ENCODE data around the gene EFCAB10.
"Not testable (repeated sequence)": the region's sequence is repeated elsewhere in the genome, so short reads cannot be mapped to it uniquely, and the experiment has no call there.

The EFCAB10 gene

GRCh38 chr7:105530546-105530945, 50.7 kb downstream of the EFCAB10 start:
- DNase-seq (ENCODE audit: low spot score) = no peak

- DNase-seq (ENCODE audit: low spot score) = no peak
Observed at GRCh38 chr7:105530126-105530525, 51.2 kb downstream of the EFCAB10 start.

- not testable (repeated sequence) for DNase-seq (ENCODE audit: low spot score)
Observed at GRCh38 chr7:105527737-105528136, 53.6 kb downstream of the EFCAB10 start.

GRCh38 chr7:105524840-105525239, 56.5 kb downstream of the EFCAB10 start:
- DNase-seq (ENCODE audit: low spot score) = no peak

- DNase-seq (ENCODE audit: low spot score) = not testable (repeated sequence)
Observed at GRCh38 chr7:105524423-105524822, 56.9 kb downstream of the EFCAB10 start.

GRCh38 chr7:105521717-105522463, 59.4 kb downstream of the EFCAB10 start, which contains the start of gene PUS7:
Gene PUS7 (minus strand): TSS chr7:105522271. CDS start chr7:105508512, 13,759 bp downstream.
- DNase-seq (ENCODE audit: low spot score) = peak; percentile 96

DNA sequence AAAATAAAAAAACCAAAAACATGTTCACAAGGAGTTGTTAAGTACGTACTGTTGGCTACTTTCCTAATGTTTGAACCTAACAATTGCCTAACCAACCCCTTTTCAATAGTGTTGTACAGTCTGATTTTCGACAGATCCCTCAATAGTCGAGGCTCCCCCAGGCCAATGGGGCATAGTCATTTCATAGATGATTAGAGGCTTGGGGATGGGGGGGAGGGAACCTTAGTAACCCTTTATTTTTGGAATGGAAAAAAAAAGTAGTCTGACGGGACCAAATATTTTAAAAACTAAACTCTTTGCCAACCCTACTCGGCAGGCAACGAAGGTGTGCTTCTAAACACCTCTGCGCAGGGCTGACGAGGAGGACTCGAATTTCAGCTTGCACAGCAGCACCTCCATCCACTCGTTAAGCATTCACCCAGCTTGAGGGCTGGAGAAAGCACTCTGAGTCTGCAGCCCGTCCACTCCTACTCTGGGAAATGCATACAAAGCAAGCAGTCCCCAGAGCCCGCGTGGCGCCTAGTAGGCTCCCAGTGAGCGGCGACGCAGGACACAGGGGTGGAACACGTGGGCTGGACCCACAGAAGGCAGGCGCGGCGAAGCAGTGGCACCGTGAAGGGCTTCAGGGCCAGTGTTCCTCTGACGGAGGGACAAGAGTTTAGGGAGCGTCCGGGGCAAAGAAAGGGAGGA, 60.1 kb downstream of the EFCAB10 start:
- peak; percentile 50 for DNase-seq (ENCODE audit: low spot score)

- not testable (repeated sequence) for DNase-seq (ENCODE audit: low spot score)
Observed at GRCh38 chr7:105520620-105521019, 60.7 kb downstream of the EFCAB10 start.

DNA sequence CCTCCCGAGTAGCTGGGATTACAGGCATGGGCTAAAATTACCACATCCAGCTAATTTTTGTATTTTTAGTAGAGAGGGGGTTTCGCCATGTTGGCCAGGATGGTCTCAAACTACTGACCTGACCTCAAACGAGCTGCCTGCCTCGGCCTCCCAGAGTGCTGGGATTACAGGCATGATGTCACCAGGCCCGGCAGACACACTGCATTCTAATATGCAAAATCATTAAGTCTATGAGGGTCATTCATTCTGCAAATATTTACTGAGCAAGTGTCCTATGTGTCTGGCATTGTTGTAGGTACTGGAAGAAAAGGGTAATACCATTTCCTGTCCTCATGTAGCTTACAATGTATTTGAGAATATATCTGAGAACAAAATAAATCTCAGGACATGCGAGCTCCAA, 61.9 kb downstream of the EFCAB10 start:
- DNase-seq (ENCODE audit: low spot score) = no peak

DNA sequence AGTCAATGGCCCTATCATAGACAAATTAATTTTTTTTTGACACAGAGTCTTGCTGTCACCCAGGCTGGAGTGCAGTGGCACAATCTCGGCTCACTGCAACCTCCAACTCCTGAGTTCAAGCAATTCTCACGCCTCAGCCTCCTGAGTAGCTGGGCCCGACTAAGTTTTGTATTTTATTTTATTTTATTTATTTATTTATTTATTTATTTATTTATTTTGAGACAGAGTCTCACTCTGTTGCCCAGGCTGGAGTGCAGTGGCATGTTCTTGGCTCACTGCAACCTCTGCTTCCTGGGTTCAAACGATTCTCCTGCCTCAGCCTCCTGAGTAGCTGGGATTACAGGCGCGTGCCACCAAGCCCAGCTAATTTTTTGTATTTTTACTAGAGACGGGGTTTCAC, 65.7 kb downstream of the EFCAB10 start:
- not testable (repeated sequence) for DNase-seq (ENCODE audit: low spot score)

All from LoVo (cell line).